Measurements from ENCODE around the gene HAP1.

DNA sequence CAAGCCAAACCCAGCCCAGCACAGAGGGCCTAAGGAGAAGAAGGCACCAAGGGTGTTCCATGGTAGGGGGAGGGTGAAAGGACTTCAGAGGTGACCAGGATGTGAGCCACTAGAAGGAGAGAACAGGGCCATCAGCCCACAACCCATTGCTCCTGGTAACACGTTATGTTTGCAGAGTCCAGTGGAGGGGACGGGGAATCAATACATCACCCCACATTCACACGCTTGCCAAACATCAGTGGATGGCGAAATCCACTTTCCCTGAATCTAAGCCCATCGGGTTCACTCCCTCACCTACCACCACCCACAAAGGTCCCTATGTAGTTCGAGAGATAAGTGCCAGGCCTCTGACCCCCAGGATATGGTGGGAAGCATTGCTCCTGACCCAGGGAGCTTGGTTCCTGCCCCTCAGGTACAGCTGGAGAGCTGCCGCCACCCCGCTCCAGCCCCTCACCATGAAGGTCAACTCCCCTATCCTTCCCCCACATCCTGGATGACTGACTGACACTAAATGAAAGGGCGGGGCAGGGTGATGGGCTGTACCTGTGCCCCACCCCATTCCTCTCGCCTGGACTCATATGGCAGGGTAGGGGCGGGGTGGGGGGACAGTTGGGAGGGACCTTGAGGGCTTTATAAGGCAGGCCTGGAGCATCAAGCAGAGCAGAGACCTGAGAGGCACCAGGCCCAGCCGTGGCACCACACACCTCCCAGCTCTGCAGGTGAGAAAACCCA is 22.6 kb downstream of the HAP1 start, which contains the start of gene GAST:
- TF ChIP-seq BHLHE40 (IDR thresholded peaks at IDR 0.05; ENCODE audit: low read depth, low read length): no peak
- no peak for TF ChIP-seq HDAC2 (IDR thresholded peaks at IDR 0.05)
- TF ChIP-seq, protein P1, sequence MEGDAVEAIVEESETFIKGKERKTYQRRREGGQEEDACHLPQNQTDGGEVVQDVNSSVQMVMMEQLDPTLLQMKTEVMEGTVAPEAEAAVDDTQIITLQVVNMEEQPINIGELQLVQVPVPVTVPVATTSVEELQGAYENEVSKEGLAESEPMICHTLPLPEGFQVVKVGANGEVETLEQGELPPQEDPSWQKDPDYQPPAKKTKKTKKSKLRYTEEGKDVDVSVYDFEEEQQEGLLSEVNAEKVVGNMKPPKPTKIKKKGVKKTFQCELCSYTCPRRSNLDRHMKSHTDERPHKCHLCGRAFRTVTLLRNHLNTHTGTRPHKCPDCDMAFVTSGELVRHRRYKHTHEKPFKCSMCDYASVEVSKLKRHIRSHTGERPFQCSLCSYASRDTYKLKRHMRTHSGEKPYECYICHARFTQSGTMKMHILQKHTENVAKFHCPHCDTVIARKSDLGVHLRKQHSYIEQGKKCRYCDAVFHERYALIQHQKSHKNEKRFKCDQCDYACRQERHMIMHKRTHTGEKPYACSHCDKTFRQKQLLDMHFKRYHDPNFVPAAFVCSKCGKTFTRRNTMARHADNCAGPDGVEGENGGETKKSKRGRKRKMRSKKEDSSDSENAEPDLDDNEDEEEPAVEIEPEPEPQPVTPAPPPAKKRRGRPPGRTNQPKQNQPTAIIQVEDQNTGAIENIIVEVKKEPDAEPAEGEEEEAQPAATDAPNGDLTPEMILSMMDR (IDR thresholded peaks at IDR 0.05): no peak
- no peak for TF ChIP-seq PHF8 (IDR thresholded peaks at IDR 0.05; ENCODE audit: borderline replicate concordance, low read depth)
- TF ChIP-seq FOSL2 (IDR thresholded peaks at IDR 0.05): no peak
- no peak for TF ChIP-seq FOSL2 (CRISPR knock-in tag; IDR thresholded peaks at IDR 0.05)
- no peak for TF ChIP-seq RCOR1 (IDR thresholded peaks at IDR 0.05; ENCODE audit: low read depth, low read length)
- TF ChIP-seq, protein P2, sequence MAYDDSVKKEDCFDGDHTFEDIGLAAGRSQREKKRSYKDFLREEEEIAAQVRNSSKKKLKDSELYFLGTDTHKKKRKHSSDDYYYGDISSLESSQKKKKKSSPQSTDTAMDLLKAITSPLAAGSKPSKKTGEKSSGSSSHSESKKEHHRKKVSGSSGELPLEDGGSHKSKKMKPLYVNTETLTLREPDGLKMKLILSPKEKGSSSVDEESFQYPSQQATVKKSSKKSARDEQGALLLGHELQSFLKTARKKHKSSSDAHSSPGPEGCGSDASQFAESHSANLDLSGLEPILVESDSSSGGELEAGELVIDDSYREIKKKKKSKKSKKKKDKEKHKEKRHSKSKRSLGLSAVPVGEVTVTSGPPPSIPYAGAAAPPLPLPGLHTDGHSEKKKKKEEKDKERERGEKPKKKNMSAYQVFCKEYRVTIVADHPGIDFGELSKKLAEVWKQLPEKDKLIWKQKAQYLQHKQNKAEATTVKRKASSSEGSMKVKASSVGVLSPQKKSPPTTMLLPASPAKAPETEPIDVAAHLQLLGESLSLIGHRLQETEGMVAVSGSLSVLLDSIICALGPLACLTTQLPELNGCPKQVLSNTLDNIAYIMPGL (CRISPR knock-in tag; IDR thresholded peaks at IDR 0.05; ENCODE audit: borderline replicate concordance): no peak
- TF ChIP-seq, protein P3, sequence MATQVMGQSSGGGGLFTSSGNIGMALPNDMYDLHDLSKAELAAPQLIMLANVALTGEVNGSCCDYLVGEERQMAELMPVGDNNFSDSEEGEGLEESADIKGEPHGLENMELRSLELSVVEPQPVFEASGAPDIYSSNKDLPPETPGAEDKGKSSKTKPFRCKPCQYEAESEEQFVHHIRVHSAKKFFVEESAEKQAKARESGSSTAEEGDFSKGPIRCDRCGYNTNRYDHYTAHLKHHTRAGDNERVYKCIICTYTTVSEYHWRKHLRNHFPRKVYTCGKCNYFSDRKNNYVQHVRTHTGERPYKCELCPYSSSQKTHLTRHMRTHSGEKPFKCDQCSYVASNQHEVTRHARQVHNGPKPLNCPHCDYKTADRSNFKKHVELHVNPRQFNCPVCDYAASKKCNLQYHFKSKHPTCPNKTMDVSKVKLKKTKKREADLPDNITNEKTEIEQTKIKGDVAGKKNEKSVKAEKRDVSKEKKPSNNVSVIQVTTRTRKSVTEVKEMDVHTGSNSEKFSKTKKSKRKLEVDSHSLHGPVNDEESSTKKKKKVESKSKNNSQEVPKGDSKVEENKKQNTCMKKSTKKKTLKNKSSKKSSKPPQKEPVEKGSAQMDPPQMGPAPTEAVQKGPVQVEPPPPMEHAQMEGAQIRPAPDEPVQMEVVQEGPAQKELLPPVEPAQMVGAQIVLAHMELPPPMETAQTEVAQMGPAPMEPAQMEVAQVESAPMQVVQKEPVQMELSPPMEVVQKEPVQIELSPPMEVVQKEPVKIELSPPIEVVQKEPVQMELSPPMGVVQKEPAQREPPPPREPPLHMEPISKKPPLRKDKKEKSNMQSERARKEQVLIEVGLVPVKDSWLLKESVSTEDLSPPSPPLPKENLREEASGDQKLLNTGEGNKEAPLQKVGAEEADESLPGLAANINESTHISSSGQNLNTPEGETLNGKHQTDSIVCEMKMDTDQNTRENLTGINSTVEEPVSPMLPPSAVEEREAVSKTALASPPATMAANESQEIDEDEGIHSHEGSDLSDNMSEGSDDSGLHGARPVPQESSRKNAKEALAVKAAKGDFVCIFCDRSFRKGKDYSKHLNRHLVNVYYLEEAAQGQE (IDR thresholded peaks at IDR 0.05): no peak
